Progenitor cell of endocrine pancreas (in vitro differentiated cells): Measurements from ENCODE around the gene CUX1. TPM values are rescaled to one million over a fixed set of nuclear protein-coding genes. Genes with fewer than 3 reads are reported as not detected.
"Not testable (repeated sequence)": the region's sequence is repeated elsewhere in the genome, so short reads cannot be mapped to it uniquely, and the experiment has no call there.

Source experiments
- DNase-seq: peaks from one replicate; pipeline ENCODE4 v3.0.0; 2021; ENCODE audit warnings: low spot score; ENCODE audit not compliant: unreplicated experiment
- H3K27ac Mint-ChIP-seq: 2 replicates; pipeline ENCODE4 v1.8.0; 2021; ENCODE audit warnings: mild to moderate bottlenecking, moderate library complexity, mixed read lengths
- H3K27me3 Mint-ChIP-seq: 2 replicates; pipeline ENCODE4 v1.8.0; 2021; ENCODE audit warnings: mixed read lengths
- H3K36me3 Mint-ChIP-seq: 2 replicates; pipeline ENCODE4 v1.8.0; 2022; ENCODE audit warnings: mixed read lengths; ENCODE audit not compliant: insufficient read depth
- H3K4me1 Mint-ChIP-seq: 2 replicates; pipeline ENCODE4 v1.8.0; 2021; ENCODE audit warnings: low read depth, mixed read lengths
- H3K4me3 Mint-ChIP-seq: 2 replicates; pipeline ENCODE4 v1.8.0; 2021; ENCODE audit warnings: low read depth, mild to moderate bottlenecking, moderate library complexity, mixed read lengths
- H3K9me3 Mint-ChIP-seq: 2 replicates; pipeline ENCODE4 v1.8.0; 2021; ENCODE audit warnings: low read depth, mixed read lengths
- CTCF ChIP-seq: fragments of 200-600 bp; sonication (generic); IDR thresholded peaks from one replicate; pipeline ENCODE4 v1.5.0; 2021; ENCODE audit warnings: antibody characterized with exemption, mild to moderate bottlenecking; ENCODE audit not compliant: unreplicated experiment
- total RNA-seq: library from RNA; stranded (reverse); gene quantifications from 2 replicates; pipeline ENCODE4 v1.2.1, GENCODE V29; 2021

CUX1 gene
- total RNA-seq, 1 donor from 2014 or later, result 103 TPM

- no peaks in the 10 kb centered on the region for H3K27me3 Mint-ChIP-seq
- no peaks in the 10 kb centered on the region for H3K4me1 Mint-ChIP-seq
- no peaks in the 10 kb centered on the region for H3K9me3 Mint-ChIP-seq
- TF ChIP-seq CTCF, result no peak
- H3K36me3 Mint-ChIP-seq, result peaks cover 25% of the 10 kb centered on the region
- H3K27ac Mint-ChIP-seq, result no peak overlapping the region
- no peak overlapping the region for H3K4me3 Mint-ChIP-seq
- DNase-seq, result no peak
Observed at GRCh38 chr7:102181517-102181916, 364.1 kb downstream of the CUX1 start.

DNA sequence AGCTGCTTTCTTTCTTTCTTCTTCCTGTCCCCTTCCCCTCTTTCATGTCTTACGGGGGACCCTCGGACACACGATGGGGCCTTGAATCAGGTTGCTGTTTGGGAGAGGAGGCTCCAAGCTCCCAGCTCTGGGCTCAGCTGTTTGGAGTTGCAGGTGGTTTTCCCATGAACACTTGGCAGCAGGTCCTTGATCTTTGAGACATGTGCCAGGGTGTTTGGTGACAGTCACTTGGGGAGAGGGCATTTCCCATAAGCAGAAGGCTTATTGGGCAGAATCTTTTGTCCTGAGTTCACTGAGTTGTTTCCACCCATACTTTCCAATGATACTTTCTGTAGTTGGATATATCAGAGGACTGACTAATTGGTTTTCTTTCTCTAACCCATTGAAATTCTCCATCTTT, 364.6 kb downstream of the CUX1 start:
- Mint-ChIP-seq H3K9me3 (no peaks in the 10 kb centered on the region), H3K36me3 (peaks cover 25% of the 10 kb centered on the region), H3K27me3 (no peaks in the 10 kb centered on the region), H3K4me1 (no peaks in the 10 kb centered on the region), H3K27ac (no peak overlapping the region), H3K4me3 (no peak overlapping the region)
- no peak for TF ChIP-seq CTCF
- DNase-seq, result no peak

DNA sequence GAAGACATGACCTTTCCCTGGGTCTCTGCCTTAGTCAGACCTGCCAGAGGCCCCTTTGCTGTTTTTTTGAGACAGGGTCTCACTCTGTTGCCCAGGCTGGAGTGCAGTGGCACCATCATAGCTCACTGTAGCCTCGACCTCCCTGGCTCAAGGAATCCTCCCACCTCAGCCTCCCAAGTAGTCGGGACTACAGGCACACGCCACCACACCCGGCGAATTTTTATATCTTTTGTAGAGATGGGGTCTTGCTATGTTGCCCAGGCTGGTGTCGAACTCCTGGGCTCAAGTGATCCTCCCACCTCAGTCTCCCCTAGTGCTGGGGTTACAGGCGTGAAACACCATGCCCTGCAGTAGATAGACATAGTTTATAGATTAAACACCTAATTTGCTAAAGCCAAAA, 366.4 kb downstream of the CUX1 start:
- not testable (repeated sequence) for H3K4me3 Mint-ChIP-seq, H3K27ac Mint-ChIP-seq, H3K27me3 Mint-ChIP-seq, H3K9me3 Mint-ChIP-seq, DNase-seq, H3K4me1 Mint-ChIP-seq
- peaks cover 23% of the 10 kb centered on the region for H3K36me3 Mint-ChIP-seq

DNA sequence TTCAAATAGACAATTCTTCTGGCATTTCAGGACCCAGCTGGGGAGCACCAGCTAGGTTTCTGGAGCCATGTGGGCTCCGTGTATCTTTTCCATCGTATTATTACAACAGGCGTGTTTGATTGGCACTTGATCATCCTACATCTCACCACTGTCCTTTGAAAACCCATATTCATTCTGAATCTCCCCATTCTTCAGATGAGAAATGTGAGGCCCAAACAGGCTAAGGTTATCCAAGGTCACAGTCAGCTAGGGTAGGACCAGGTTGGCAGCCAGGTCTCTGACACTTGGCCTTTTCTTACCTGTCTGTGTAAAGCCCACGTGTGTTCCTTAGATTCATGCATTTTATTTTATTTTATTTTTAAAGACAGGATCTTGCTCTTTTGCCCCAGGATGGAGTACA, 366.9 kb downstream of the CUX1 start:
- Mint-ChIP-seq H3K36me3 (peaks cover 23% of the 10 kb centered on the region), H3K4me1 (no peaks in the 10 kb centered on the region), H3K9me3 (no peaks in the 10 kb centered on the region), H3K27ac (no peak overlapping the region), H3K27me3 (no peaks in the 10 kb centered on the region), H3K4me3 (no peak overlapping the region)
- no peak for TF ChIP-seq CTCF
- no peak for DNase-seq

DNA sequence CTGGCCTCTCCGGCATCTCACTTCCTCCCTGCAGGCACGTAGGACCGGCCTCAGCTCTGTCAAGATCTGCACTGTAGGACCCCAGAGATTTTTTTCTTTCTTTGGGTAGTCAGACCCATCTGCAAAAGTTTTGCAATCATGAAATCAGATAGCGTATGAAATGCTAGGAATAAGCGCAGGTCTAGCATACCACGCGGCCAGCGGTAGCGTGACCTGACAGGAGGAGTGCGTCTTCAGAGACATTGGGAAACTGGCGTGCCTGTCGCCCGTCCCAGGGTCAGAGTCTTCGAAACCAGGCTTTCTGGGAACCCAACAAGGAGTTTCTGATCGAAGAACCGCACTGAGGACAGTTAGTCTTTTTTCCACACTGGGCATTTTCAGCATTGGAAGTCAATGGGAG, 368.4 kb downstream of the CUX1 start:
- H3K9me3 Mint-ChIP-seq, result no peaks in the 10 kb centered on the region
- H3K27me3 Mint-ChIP-seq, result no peaks in the 10 kb centered on the region
- H3K4me3 Mint-ChIP-seq, result no peak overlapping the region
- H3K36me3 Mint-ChIP-seq, result peaks cover 25% of the 10 kb centered on the region
- no peaks in the 10 kb centered on the region for H3K4me1 Mint-ChIP-seq
- no peak for DNase-seq
- no peak overlapping the region for H3K27ac Mint-ChIP-seq
- TF ChIP-seq CTCF, result no peak

DNA sequence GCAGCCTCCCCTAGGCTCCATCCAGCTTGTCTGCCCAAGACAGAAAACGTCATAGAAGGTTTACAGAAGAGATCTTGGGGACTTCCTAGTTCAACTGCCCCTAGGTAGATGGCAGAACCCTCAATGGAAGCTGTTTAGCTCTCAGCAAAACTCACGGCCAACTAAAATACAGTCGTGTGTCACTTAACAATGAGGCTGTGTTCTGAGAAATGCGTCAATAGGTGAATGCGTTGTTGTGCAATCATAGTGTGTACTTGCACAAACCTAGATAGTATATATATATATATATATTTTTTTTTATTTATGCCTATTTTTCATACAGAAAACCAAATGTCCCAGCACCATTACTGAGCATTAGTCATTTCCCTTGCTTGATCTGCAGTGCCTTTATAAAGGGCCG, 368.9 kb downstream of the CUX1 start:
- H3K36me3 Mint-ChIP-seq, result peaks cover 24% of the 10 kb centered on the region
- H3K9me3 Mint-ChIP-seq, result no peaks in the 10 kb centered on the region
- DNase-seq, result no peak
- H3K4me1 Mint-ChIP-seq, result no peaks in the 10 kb centered on the region
- H3K27ac Mint-ChIP-seq, result no peak overlapping the region
- TF ChIP-seq CTCF, result no peak
- no peak overlapping the region for H3K4me3 Mint-ChIP-seq
- H3K27me3 Mint-ChIP-seq, result no peaks in the 10 kb centered on the region
